T-cell (primary cell): ENCODE measurements around the gene CNTNAP3. TPM values are rescaled to one million over a fixed set of nuclear protein-coding genes. Genes with fewer than 3 reads are reported as not detected.
"Not testable (repeated sequence)": the region's sequence is repeated elsewhere in the genome, so short reads cannot be mapped to it uniquely, and the experiment has no call there.

ENCODE experiments used
- ATAC-seq, 4 experiments: fragments of 200-7000 bp in 3 of 4; fragments of 150-1000 bp in 1 of 4; cut with Tn5 transposase; replicated peaks in 1 of 4; 1 replicate in 3 of 4; 2 replicates in 1 of 4; pipeline ENCODE4 v1.10.0; 2021; ENCODE audit warnings: moderate library complexity in 3 of 4, mild to moderate bottlenecking in 2 of 4, moderate number of reproducible peaks in 1 of 4
- CTCF ChIA-PET, 2 donors: fragments of 300-600 bp; sonication (Branson Sonifier 250); formaldehyde crosslinking; loops; one replicate each; lab custom pipeline; 2022; ENCODE audit warnings: antibody characterized with exemption in 2 of 2; lab: Charles Lee
- POLR2A ChIA-PET, 2 donors: fragments of 300-600 bp; sonication (Branson Sonifier 250); formaldehyde crosslinking; loops; one replicate each; lab custom pipeline; 2022; ENCODE audit warnings: antibody characterized with exemption in 2 of 2; lab: Charles Lee
- DNase-seq, 35 experiments: peaks; one replicate each; pipeline versions ENCODE4 v3.0.0 to v3.0.0-alpha.2; 2013 to 2023
- H3K27ac ChIP-seq: one replicate; pipeline ENCODE4 v1.5.1; 2013; ENCODE audit warnings: low read length
- H3K27me3 ChIP-seq, 2 experiments: replicated peaks in 1 of 2; 1 replicate in 1 of 2; 2 replicates in 1 of 2; pipeline versions ENCODE4 v1.6.1 to v1.7.0; 2013; ENCODE audit warnings: low read length in 1 of 2, mixed read lengths in 1 of 2; ENCODE audit not compliant: control insufficient read depth in 2 of 2, insufficient read depth in 2 of 2; ENCODE audit errors: extremely low read depth in 1 of 2
- H3K36me3 ChIP-seq, 2 donors: 1 replicate in 1 of 2; 2 replicates in 1 of 2; pipeline versions ENCODE4 v1.6.1 to v1.7.0; 2013; ENCODE audit warnings: low read length in 1 of 2; ENCODE audit not compliant: control insufficient read depth in 2 of 2, insufficient read depth in 1 of 2; ENCODE audit errors: extremely low read depth in 1 of 2
- H3K4me1 ChIP-seq, 2 experiments: 1 replicate in 1 of 2; 2 replicates in 1 of 2; pipeline versions ENCODE4 v1.6.1 to v1.7.0; 2013; ENCODE audit warnings: low read length in 2 of 2, mixed read lengths in 1 of 2; ENCODE audit not compliant: insufficient read depth in 2 of 2, control insufficient read depth in 1 of 2; ENCODE audit errors: extremely low read depth in 1 of 2
- H3K4me3 ChIP-seq, 2 donors: 1 replicate in 1 of 2; 2 replicates in 1 of 2; pipeline versions ENCODE4 v1.5.1 to v1.7.0; 2013; ENCODE audit warnings: mild to moderate bottlenecking in 2 of 2, low read length in 1 of 2, moderate library complexity in 1 of 2; ENCODE audit not compliant: control insufficient read depth in 1 of 2; ENCODE audit errors: extremely low read depth in 1 of 2
- H3K9me3 ChIP-seq: 2 replicates; pipeline ENCODE4 v1.7.0; 2013
- H3K27ac Mint-ChIP-seq, 2 donors: one replicate each; pipeline ENCODE4 v1.8.0; 2020 to 2021; ENCODE audit warnings: mild to moderate bottlenecking in 2 of 2, mixed read lengths in 2 of 2
- H3K27me3 Mint-ChIP-seq, 2 donors: one replicate each; pipeline ENCODE4 v1.8.0; 2021 to 2022; ENCODE audit warnings: mixed read lengths in 2 of 2
- H3K36me3 Mint-ChIP-seq: one replicate; pipeline ENCODE4 v1.8.0; 2021; ENCODE audit warnings: mixed read lengths
- H3K4me1 Mint-ChIP-seq, 3 donors: one replicate each; pipeline ENCODE4 v1.8.0; 2020 to 2022; ENCODE audit warnings: mixed read lengths in 3 of 3, mild to moderate bottlenecking in 1 of 3
- H3K4me3 Mint-ChIP-seq, 3 donors: one replicate each; pipeline ENCODE4 v1.8.0; 2020 to 2022; ENCODE audit warnings: mild to moderate bottlenecking in 3 of 3, mixed read lengths in 3 of 3, moderate library complexity in 3 of 3
- H3K9me3 Mint-ChIP-seq, 3 donors: one replicate each; pipeline ENCODE4 v1.8.0; 2020 to 2022; ENCODE audit warnings: mixed read lengths in 3 of 3
- WGBS: methylation state at CpG from one replicate; pipeline ENCODE4 v1.1.5; 2013; ENCODE audit warnings: missing lambda C conversion rate; ENCODE audit not compliant: insufficient coverage; 5-methylcytosine and 5-hydroxymethylcytosine counted together
- total RNA-seq, 35 experiments: library from RNA in 6 of 35; stranded (reverse) in 6 of 35; fragments of 120-200 nt in 1 of 35; gene quantifications; one replicate each; pipeline versions ENCODE4 v1.2.1 to v1.2.4 and lab custom pipeline; 2013 to 2026

The CNTNAP3 gene
- total RNA-seq, 5 donors from 2014 or later (not counting 1 experiment from before 2014, with no cell fraction given) = 0.22 TPM; not detected in 4

DNA sequence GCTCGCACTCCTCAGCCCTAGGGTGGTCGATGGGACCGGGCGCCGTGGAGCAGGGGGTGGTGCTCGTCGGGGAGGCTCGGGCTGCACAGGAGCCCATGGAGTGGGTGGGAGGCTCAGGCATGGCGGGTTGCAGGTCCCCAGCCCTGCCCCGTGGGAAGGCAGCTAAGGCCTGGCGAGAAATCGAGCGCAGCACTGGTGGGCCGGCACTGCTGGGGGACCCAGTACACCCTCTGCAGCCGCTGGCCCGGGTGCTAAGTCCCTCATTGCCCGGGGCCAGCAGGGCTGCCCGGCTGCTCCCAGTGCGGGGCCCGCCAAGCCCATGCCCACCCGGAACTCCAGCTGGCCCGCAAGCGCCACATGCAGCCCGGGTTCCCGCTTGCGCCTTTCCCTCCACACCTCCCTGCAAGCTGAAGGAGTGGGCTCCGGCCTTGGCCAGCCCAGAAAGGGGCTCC lies 245.6 kb downstream of the CNTNAP3 start:
- H3K27ac ChIP-seq, H3K4me3 Mint-ChIP-seq, H3K36me3 ChIP-seq, H3K9me3 Mint-ChIP-seq, CTCF ChIA-PET, H3K27ac Mint-ChIP-seq, H3K4me3 ChIP-seq, DNase-seq, H3K36me3 Mint-ChIP-seq, H3K4me1 ChIP-seq, ATAC-seq, H3K27me3 Mint-ChIP-seq, H3K27me3 ChIP-seq, H3K9me3 ChIP-seq, POLR2A ChIA-PET, H3K4me1 Mint-ChIP-seq: not testable (repeated sequence)
- 92% methylated on average over 22 of the region's 27 CpGs for WGBS

GRCh38 chr9:39041774-39042173 lies 246.2 kb downstream of the CNTNAP3 start:
- CTCF ChIA-PET, H3K27ac Mint-ChIP-seq: not testable (repeated sequence)
- 90% methylated on average over 5 of the region's 10 CpGs for WGBS

GRCh38 chr9:39039148-39039547 lies 248.8 kb downstream of the CNTNAP3 start:
- not testable (repeated sequence) for H3K4me1 Mint-ChIP-seq

More at GRCh38 chr9:39041774-39042173, 246.2 kb downstream of the CNTNAP3 start:
- POLR2A ChIA-PET, ATAC-seq, H3K36me3 ChIP-seq, H3K27ac ChIP-seq, H3K4me3 ChIP-seq, H3K4me3 Mint-ChIP-seq, DNase-seq, H3K27me3 Mint-ChIP-seq, H3K9me3 ChIP-seq, H3K4me1 Mint-ChIP-seq, H3K27me3 ChIP-seq, H3K4me1 ChIP-seq, H3K9me3 Mint-ChIP-seq, H3K36me3 Mint-ChIP-seq: not testable (repeated sequence)

GRCh38 chr9:39038221-39038620 lies 249.7 kb downstream of the CNTNAP3 start:
- H3K27me3 Mint-ChIP-seq, H3K4me1 ChIP-seq, DNase-seq, CTCF ChIA-PET, H3K36me3 ChIP-seq, POLR2A ChIA-PET, H3K27me3 ChIP-seq, H3K27ac Mint-ChIP-seq, H3K9me3 Mint-ChIP-seq, H3K4me1 Mint-ChIP-seq, H3K27ac ChIP-seq, H3K4me3 Mint-ChIP-seq, ATAC-seq, H3K9me3 ChIP-seq, H3K4me3 ChIP-seq, H3K36me3 Mint-ChIP-seq: not testable (repeated sequence)
- no CpG with 5 or more reads among the region's 1 CpG for WGBS

More at GRCh38 chr9:39039148-39039547, 248.8 kb downstream of the CNTNAP3 start:
- H3K27ac ChIP-seq, H3K4me3 Mint-ChIP-seq, H3K9me3 ChIP-seq, POLR2A ChIA-PET, H3K27me3 ChIP-seq, H3K27ac Mint-ChIP-seq, H3K36me3 ChIP-seq, DNase-seq, H3K27me3 Mint-ChIP-seq, H3K36me3 Mint-ChIP-seq, H3K4me3 ChIP-seq, H3K4me1 ChIP-seq, CTCF ChIA-PET, ATAC-seq: not testable (repeated sequence)
- peaks cover 0 to 10% (median 4%) of the 10 kb centered on the region in 3 donors for H3K9me3 Mint-ChIP-seq
- WGBS = no CpG with 5 or more reads among the region's 2 CpGs

- H3K9me3 Mint-ChIP-seq, H3K27me3 Mint-ChIP-seq, H3K27ac Mint-ChIP-seq, H3K4me1 ChIP-seq, DNase-seq, POLR2A ChIA-PET, H3K4me3 ChIP-seq, H3K27me3 ChIP-seq, H3K36me3 Mint-ChIP-seq, H3K36me3 ChIP-seq, ATAC-seq, H3K4me3 Mint-ChIP-seq, H3K27ac ChIP-seq, CTCF ChIA-PET, H3K9me3 ChIP-seq, H3K4me1 Mint-ChIP-seq: not testable (repeated sequence)
- 88% methylated on average over 1 of the region's 2 CpGs for WGBS
Observed at GRCh38 chr9:39033849-39034248, 254.1 kb downstream of the CNTNAP3 start.

DNA sequence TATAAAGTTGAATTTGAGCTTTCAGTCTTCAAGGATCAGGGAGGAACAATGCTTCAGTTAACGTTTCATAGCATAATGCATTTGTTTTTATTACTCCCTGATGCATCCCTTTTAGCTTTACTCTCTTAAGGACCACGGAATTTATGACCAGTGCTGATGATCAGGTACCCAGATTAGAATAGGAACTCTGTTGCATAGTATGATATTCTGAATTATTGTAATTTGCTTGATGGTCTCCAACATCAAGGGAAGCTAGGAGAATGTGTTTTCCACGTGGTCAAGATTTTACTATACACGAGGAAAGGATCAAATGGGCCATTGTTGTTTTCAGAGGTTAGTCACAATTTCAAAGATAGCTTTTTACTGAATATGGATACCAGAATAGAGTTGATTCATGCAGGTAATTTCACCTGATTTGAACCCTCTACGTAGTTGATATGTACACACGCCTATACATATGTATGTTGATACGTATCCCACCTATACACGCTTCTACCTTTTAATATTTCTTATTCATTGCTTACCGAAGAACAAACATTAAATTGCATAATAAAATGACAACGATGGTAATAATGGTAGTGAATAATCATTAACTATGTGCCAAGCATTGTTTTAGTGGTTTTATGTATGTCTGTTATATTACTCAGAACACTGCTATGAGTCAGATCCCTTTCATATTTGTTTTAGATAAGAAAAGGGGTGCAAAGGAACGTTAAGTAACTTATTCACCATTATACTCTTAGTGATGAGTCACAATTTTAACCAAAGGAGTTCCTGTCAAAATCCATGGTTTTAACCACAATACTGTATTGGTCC lies 257.6 kb downstream of the CNTNAP3 start:
- H3K27ac ChIP-seq, H3K4me1 Mint-ChIP-seq, H3K4me3 Mint-ChIP-seq, H3K9me3 Mint-ChIP-seq, H3K9me3 ChIP-seq, H3K4me3 ChIP-seq, POLR2A ChIA-PET, H3K27me3 Mint-ChIP-seq, H3K27ac Mint-ChIP-seq, ATAC-seq, H3K36me3 ChIP-seq, CTCF ChIA-PET, DNase-seq, H3K36me3 Mint-ChIP-seq, H3K4me1 ChIP-seq, H3K27me3 ChIP-seq: not testable (repeated sequence)
- no CpG with 5 or more reads among the region's 11 CpGs for WGBS
